ENCODE results near the gene THAP12.
A peak's percentile ranks its signal among the peaks of the same experiment; 100 is the strongest.
"Not testable (repeated sequence)": the region's sequence is repeated elsewhere in the genome, so short reads cannot be mapped to it uniquely, and the experiment has no call there.

The THAP12 gene, protein sequence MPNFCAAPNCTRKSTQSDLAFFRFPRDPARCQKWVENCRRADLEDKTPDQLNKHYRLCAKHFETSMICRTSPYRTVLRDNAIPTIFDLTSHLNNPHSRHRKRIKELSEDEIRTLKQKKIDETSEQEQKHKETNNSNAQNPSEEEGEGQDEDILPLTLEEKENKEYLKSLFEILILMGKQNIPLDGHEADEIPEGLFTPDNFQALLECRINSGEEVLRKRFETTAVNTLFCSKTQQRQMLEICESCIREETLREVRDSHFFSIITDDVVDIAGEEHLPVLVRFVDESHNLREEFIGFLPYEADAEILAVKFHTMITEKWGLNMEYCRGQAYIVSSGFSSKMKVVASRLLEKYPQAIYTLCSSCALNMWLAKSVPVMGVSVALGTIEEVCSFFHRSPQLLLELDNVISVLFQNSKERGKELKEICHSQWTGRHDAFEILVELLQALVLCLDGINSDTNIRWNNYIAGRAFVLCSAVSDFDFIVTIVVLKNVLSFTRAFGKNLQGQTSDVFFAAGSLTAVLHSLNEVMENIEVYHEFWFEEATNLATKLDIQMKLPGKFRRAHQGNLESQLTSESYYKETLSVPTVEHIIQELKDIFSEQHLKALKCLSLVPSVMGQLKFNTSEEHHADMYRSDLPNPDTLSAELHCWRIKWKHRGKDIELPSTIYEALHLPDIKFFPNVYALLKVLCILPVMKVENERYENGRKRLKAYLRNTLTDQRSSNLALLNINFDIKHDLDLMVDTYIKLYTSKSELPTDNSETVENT

DNA sequence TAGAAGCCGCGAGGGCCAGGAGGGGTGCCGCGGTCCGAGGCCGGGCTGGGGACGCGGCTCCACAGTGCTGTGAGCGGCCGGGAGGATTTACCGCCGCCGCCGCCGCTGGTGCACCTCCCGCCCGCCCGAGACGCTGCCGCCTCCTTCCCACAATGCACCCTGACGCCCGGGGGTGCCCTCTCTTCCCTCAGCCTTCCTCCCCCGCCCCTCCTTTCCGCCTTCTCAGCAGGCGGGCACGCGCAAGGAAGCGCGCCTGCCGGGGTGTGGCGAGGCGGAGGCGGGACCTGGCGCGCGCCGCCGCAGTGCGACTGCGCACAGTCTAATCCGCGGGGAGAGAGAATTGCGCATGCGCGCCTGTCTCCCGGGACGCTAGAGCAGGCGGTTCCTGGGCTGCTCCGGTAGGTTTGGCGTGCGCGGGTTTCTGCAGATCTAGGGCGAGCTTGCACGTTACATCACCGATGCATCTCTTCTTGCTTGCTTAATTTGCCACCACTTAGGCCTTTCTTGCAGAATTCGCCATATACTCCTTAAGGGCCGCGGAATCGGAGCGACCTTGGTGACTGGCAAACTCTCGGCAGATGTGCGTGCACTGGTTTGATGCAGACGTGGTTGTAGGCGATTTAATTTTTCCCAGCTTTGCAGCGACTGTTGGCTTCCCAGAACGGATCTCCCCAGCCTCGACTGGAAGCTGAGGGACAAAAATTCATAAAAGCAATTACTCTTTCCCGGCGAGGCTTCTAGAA is at the start of gene THAP12, which contains the start of gene GVQW3:
THAP12 (minus strand) TSS at position 156 of the 743 bp plus-strand sequence. CDS start 296 bp downstream, outside the sequence.
GVQW3 (plus strand) TSS at position 347 of the 743 bp plus-strand sequence. CDS start 506 bp downstream, outside the sequence.
- peak; percentile 97 for DNase-seq (ENCODE audit: low read depth)

GRCh38 chr11:76426660-76427059 is 45.7 kb upstream of the THAP12 start:
- DNase-seq (ENCODE audit: low read depth): no peak

- DNase-seq (ENCODE audit: low read depth): no peak
Measured at GRCh38 chr11:76424891-76425290, 44.0 kb upstream of the THAP12 start.

DNA sequence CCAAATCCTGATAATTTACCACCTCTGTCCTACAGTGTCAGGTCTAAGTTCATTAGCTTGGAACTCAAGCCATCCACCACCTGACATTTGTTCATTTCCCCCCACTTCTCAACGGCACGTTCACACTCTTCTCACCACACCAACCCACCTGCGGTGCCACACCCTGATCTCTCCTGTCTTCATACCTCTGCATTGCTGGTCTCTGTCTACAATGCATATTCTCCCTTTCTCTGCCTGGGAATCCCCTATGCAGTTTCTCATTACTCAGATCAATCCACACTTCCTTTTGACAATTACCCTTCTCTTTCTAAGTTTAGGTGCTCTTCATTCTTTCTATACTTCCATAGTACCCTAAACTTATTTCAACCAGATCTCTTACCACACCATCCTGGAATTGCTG is 43.4 kb upstream of the THAP12 start:
- DNase-seq (ENCODE audit: low read depth): no peak

- DNase-seq (ENCODE audit: low read depth): no peak
Measured at GRCh38 chr11:76419896-76420295, 39.0 kb upstream of the THAP12 start.

GRCh38 chr11:76415073-76415472 is 34.1 kb upstream of the THAP12 start:
- DNase-seq (ENCODE audit: low read depth): no peak

GRCh38 chr11:76410851-76411357 is 30.0 kb upstream of the THAP12 start:
- DNase-seq (ENCODE audit: low read depth): no peak

- no peak for DNase-seq (ENCODE audit: low read depth)
Measured at GRCh38 chr11:76408171-76408965, 27.4 kb upstream of the THAP12 start.

- no peak for DNase-seq (ENCODE audit: low read depth)
Measured at GRCh38 chr11:76406359-76406758, 25.4 kb upstream of the THAP12 start.

- not testable (repeated sequence) for DNase-seq (ENCODE audit: low read depth)
Measured at GRCh38 chr11:76401484-76401883, 20.6 kb upstream of the THAP12 start.

GRCh38 chr11:76400967-76401366 is 20.0 kb upstream of the THAP12 start:
- DNase-seq (ENCODE audit: low read depth): no peak

- DNase-seq (ENCODE audit: low read depth): no peak
Measured at GRCh38 chr11:76397383-76397782, 16.5 kb upstream of the THAP12 start.

DNA sequence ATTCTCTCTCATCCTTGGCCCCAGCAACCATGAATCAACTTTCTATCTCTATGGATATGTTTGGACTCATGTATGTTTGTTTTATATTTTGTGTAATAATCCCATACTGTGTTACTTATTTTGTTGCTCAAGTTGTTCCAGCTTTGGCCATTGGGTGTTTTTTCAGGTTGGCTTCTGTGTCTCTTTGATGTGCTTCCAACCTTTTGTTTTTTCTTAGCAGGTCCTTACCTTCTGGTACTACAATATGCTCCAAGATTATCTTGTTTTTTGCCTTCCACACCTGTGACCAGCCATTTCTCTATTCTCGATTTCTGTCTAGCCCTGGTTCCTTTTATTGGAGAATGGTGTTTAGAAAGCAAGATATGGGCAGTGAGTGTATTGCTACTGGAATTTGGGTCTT is 14.4 kb upstream of the THAP12 start:
- no peak for DNase-seq (ENCODE audit: low read depth)

GRCh38 chr11:76394411-76394810 is 13.5 kb upstream of the THAP12 start:
- DNase-seq (ENCODE audit: low read depth): no peak

- no peak for DNase-seq (ENCODE audit: low read depth)
Measured at GRCh38 chr11:76392870-76393269, 11.9 kb upstream of the THAP12 start.

DNA sequence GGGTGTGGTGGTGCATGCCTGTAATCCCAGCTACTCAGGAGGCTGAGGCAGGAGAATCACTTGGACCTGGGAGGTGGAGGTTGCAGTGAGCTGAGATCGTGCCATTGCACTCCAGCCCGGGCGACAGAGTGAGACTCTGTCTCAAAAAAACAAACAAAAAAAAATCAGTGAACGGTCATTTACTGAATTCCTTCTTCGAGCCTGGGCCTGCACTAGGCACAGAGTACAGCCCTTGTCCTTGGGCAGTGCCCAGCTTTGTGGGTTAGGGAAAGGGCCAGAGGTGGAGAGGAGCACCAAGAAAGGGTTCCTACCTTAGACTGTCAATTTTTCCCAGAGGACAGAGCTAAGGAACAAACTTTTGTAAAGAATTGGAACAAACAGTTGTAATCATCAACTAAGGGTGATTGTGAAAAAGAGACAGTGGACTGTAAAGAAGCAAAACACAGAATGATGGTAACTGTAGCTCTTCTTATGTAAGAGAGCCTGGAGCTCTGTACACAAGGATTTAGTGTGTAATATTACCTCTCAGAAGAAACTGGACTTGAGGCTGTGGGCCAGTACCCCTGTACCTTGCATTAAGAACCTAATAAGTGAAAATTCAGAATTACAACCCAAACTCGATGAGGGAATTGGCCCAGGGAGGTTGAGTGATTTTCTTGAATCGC is 11.0 kb upstream of the THAP12 start:
- DNase-seq (ENCODE audit: low read depth): no peak

- no peak for DNase-seq (ENCODE audit: low read depth)
Measured at GRCh38 chr11:76391021-76391420, 10.1 kb upstream of the THAP12 start.

DNA sequence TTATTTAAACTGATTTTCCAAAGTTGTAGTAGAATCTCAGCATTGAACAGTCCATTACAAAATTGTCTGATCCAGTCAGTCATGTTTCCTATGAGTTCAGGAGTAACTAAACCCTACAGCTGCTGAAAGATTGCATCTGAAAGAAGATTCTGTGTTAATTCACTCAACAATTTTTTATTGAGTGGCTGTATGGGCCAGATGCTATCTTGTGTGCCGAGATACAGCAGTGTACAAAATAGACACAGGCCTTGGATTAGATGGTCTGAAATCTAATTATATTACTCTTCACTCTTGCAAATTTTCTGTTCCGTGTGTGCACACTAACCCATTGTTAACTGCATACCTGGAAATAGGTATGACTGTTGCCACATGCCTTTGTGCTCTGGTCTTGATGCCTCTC is 7.5 kb upstream of the THAP12 start:
- no peak for DNase-seq (ENCODE audit: low read depth)

DNA sequence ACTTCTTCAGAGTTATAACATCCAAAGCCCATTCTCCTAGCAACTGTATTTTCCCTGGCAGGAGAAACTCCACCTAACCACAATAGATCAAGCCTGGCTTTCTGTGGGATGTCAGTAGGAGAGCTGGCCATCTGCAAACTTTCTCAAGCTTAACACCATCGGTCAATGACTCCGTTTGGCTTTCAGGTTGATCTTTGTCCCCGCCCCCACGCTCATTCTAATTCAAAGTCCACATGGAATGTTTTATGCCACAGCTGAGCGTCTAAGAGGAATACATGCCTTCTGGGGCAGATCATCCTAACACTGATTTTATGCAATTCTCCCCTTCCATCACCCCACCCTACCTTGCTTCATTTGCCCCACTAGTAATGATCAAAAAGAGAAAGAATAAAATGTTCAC is 5.0 kb upstream of the THAP12 start:
- no peak for DNase-seq (ENCODE audit: low read depth)

DNA sequence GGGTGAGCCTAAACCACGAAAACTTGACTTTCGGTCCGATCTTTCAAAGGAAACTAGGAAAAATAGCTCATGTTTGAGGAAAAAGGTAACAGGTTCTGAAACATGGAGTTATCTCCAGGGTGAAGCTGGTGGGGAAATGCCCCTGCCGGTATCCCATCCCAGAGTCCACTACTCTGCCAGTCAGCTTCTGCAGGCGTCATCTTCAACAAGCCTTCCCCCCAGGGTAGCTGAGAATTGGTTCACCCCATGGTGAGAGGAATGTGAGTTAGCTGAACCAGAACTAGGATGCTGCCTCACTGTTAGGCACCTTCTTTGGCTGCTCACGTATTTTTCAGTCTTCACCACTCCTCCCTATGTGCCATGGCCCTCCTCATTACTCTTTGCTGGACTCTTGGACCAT is 1.3 kb upstream of the THAP12 start:
- no peak for DNase-seq (ENCODE audit: low read depth)
